ENCODE measurements around the gene RFLNA.

GRCh38 chr12:124327362-124328043 lies 32.6 kb downstream of the RFLNA start:
- TF ChIP-seq EP300 (IDR thresholded peaks at IDR 0.05) (no peak), POLR2A (IDR thresholded peaks at IDR 0.05) (no peak)
